Measurements from ENCODE around the gene SLC15A3. TPM values are rescaled to one million over a fixed set of nuclear protein-coding genes. Genes with fewer than 3 reads are reported as not detected.

Gene SLC15A3
- total RNA-seq, 1 donor from 2014 or later = 49.4 TPM

Other genes starting within 250 kb of the SLC15A3 start
- gene MS4A18, start 227.5 kb downstream of the SLC15A3 start, total RNA-seq = not detected
- gene MS4A15, start 195.3 kb downstream of the SLC15A3 start, total RNA-seq = not detected
- not detected for gene MS4A10, start 166.8 kb downstream of the SLC15A3 start, total RNA-seq
- 16.5 TPM for gene CCDC86, start 110.1 kb downstream of the SLC15A3 start, total RNA-seq
- 1.1 TPM for gene PTGDR2, start 96.2 kb downstream of the SLC15A3 start, total RNA-seq
- gene ZP1, start 84.6 kb downstream of the SLC15A3 start, total RNA-seq = 0.85 TPM
- gene PRPF19, start 45.6 kb downstream of the SLC15A3 start, total RNA-seq = 50.7 TPM
- gene TMEM109, start 38.0 kb downstream of the SLC15A3 start, total RNA-seq = 128 TPM
- 34.2 TPM for gene TMEM132A, start 27.7 kb downstream of the SLC15A3 start, total RNA-seq
- 2.5 TPM for gene CD6, start 19.5 kb upstream of the SLC15A3 start, total RNA-seq
- gene CD5, start 150.3 kb upstream of the SLC15A3 start, total RNA-seq = 1.3 TPM
- gene VPS37C, start 209.2 kb upstream of the SLC15A3 start, total RNA-seq = 23.1 TPM